Parathyroid adenoma (tissue), 2 donors: ENCODE measurements around the gene LITAFD.

Source experiments
- H2AFZ ChIP-seq: fragments of 300-600 bp; sonication (generic); one replicate; pipeline ENCODE4 v1.7.0; 2017; ENCODE audit warnings: antibody characterized with exemption, mild to moderate bottlenecking
- H3K27ac ChIP-seq: fragments of 300-600 bp; sonication (generic); one replicate; pipeline ENCODE4 v1.7.0; 2017
- H3K27me3 ChIP-seq: fragments of 300-600 bp; sonication (generic); one replicate; pipeline ENCODE4 v1.7.0; 2017; ENCODE audit warnings: low read length; ENCODE audit not compliant: control insufficient read depth, insufficient read depth
- H3K36me3 ChIP-seq: fragments of 300-600 bp; sonication (generic); one replicate; pipeline ENCODE4 v1.7.0; 2017; ENCODE audit warnings: low read length; ENCODE audit not compliant: control insufficient read depth, insufficient read depth
- H3K4me1 ChIP-seq: fragments of 300-600 bp; sonication (generic); one replicate; pipeline ENCODE4 v1.7.0; 2017; ENCODE audit warnings: control low read depth
- H3K4me2 ChIP-seq: fragments of 300-600 bp; sonication (generic); one replicate; pipeline ENCODE4 v1.7.0; 2017; ENCODE audit warnings: low read length
- H3K4me3 ChIP-seq: fragments of 300-600 bp; sonication (generic); one replicate; pipeline ENCODE4 v1.7.0; 2017; ENCODE audit warnings: low read depth, low read length
- H3K79me2 ChIP-seq: fragments of 300-600 bp; sonication (generic); one replicate; pipeline ENCODE4 v1.7.0; 2017; ENCODE audit warnings: control low read depth
- H3K9ac ChIP-seq: fragments of 300-600 bp; sonication (generic); one replicate; pipeline ENCODE4 v1.7.0; 2017; ENCODE audit warnings: mild to moderate bottlenecking
- H3K9me3 ChIP-seq: fragments of 300-600 bp; sonication (generic); one replicate; pipeline ENCODE4 v1.7.0; 2017; ENCODE audit warnings: low read length; ENCODE audit not compliant: control insufficient read depth
- CTCF ChIP-seq: fragments of 300-600 bp; sonication (generic); IDR thresholded peaks from one replicate; pipeline ENCODE4 v1.7.0; 2017; ENCODE audit warnings: antibody characterized with exemption, mild to moderate bottlenecking
- donor health status: primary hyperparathyroidism.

Gene LITAFD

GRCh38 chr16:8893426-8893825 is 11.3 kb downstream of the LITAFD start:
- Histone ChIP-seq H3K4me2 (no peak overlapping the region), H3K27ac (no peak overlapping the region), H3K27me3 (no peaks in the 10 kb centered on the region), H3K79me2 (peaks cover 5% of the 10 kb centered on the region), H3K4me3 (no peak overlapping the region), H3K9ac (no peak overlapping the region), H3K4me1 (no peaks in the 10 kb centered on the region), H3K9me3 (no peaks in the 10 kb centered on the region), H2AFZ (no peak overlapping the region), H3K36me3 (no peaks in the 10 kb centered on the region)
- no peak for TF ChIP-seq CTCF

GRCh38 chr16:8893976-8894690 is 12.0 kb downstream of the LITAFD start:
- Histone ChIP-seq H3K27ac (no peak overlapping the region), H3K27me3 (no peaks in the 10 kb centered on the region), H3K9me3 (no peaks in the 10 kb centered on the region), H3K4me2 (no peak overlapping the region), H3K36me3 (no peaks in the 10 kb centered on the region), H3K4me1 (no peaks in the 10 kb centered on the region), H3K79me2 (peaks cover 5% of the 10 kb centered on the region), H2AFZ (no peak overlapping the region), H3K4me3 (no peak overlapping the region), H3K9ac (no peak overlapping the region)
- no peak for TF ChIP-seq CTCF

- Histone ChIP-seq H3K9me3 (no peaks in the 10 kb centered on the region), H3K79me2 (peaks cover 5% of the 10 kb centered on the region), H3K4me2 (no peak overlapping the region), H3K9ac (no peak overlapping the region), H3K27ac (no peak overlapping the region), H3K4me1 (no peaks in the 10 kb centered on the region), H2AFZ (no peak overlapping the region), H3K4me3 (no peak overlapping the region), H3K36me3 (no peaks in the 10 kb centered on the region), H3K27me3 (no peaks in the 10 kb centered on the region)
- TF ChIP-seq CTCF, result no peak
These were observed 12.7 kb downstream of the LITAFD start for GRCh38 chr16:8894736-8895334.

- no peak overlapping the region for H2AFZ ChIP-seq
- H3K4me3 ChIP-seq, result no peak overlapping the region
- no peak overlapping the region for H3K4me2 ChIP-seq
- no peak overlapping the region for H3K27ac ChIP-seq
- no peaks in the 10 kb centered on the region for H3K27me3 ChIP-seq
- H3K4me1 ChIP-seq, result no peaks in the 10 kb centered on the region
- no peak for TF ChIP-seq CTCF
- no peak overlapping the region for H3K9ac ChIP-seq
- H3K36me3 ChIP-seq, result no peaks in the 10 kb centered on the region
- peaks cover 5% of the 10 kb centered on the region for H3K79me2 ChIP-seq
- no peaks in the 10 kb centered on the region for H3K9me3 ChIP-seq
These were observed 16.6 kb downstream of the LITAFD start for GRCh38 chr16:8898660-8899318.
